ENCODE measurements around the gene PHPT1. TPM values are rescaled to one million over a fixed set of nuclear protein-coding genes. Genes with fewer than 3 reads are reported as not detected.
"Not testable (repeated sequence)": the region's sequence is repeated elsewhere in the genome, so short reads cannot be mapped to it uniquely, and the experiment has no call there.

PHPT1 gene
- total and polyA plus RNA-seq, 2 donors (not counting 1 experiment from before 2014, with no cell fraction given): 99.6 to 190 TPM

DNA sequence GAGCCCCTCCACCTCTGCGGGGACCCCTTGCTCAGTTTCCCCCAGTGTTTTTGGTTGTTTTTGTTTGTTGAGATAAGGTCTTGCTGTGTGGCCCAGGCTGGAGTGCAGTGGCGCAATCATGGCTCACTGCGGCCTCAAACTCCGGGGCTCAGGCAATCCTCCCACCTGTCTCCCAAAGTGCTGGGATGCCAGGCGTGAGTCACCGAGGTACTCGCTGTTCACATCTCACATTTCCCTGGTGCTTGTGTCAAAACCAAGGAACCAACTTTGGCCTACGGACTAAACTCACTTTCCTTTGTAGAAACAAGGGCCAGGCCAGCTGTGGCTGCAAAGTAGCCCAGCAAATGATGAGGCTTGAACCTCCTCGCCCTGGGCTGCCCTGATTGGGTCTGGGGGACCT is 16.6 kb upstream of the PHPT1 start:
- H3K27ac ChIP-seq (ENCODE audit: insufficient read depth, low read length): no peak overlapping the region
- no peaks in the 10 kb centered on the region for H3K4me1 ChIP-seq (ENCODE audit: control insufficient read depth, extremely low read depth, insufficient read depth, low read length)
- no peak overlapping the region for H3K4me3 ChIP-seq (replicated peaks in 1 of 4; ENCODE audit: control extremely low read depth in 1 of 4, insufficient read depth in 1 of 4, low read depth in 3 of 4, low read length in 4 of 4)
- H3K27me3 ChIP-seq (ENCODE audit: control insufficient read depth, insufficient read depth, low read length): no peaks in the 10 kb centered on the region
- no peaks in the 10 kb centered on the region for H4K20me1 ChIP-seq (ENCODE audit: control insufficient read depth, extremely low read depth, insufficient read depth, low read length)
- H3K36me3 ChIP-seq (ENCODE audit: control insufficient read depth, insufficient read depth, low read length): peaks cover 23% of the 10 kb centered on the region
- H2AFZ ChIP-seq (ENCODE audit: low read length): no peak overlapping the region
- H3K4me2 ChIP-seq (ENCODE audit: extremely low read depth, insufficient read depth, low read length): no peak overlapping the region
- H3K9ac ChIP-seq (ENCODE audit: insufficient read depth, low read length): no peak overlapping the region
- H3K9me3 ChIP-seq (ENCODE audit: control insufficient read depth, insufficient read depth, low read depth, low read length): no peaks in the 10 kb centered on the region
- H3K79me2 ChIP-seq (ENCODE audit: control insufficient read depth, insufficient read depth, low read length): no peaks in the 10 kb centered on the region
- TF ChIP-seq, protein P1, sequence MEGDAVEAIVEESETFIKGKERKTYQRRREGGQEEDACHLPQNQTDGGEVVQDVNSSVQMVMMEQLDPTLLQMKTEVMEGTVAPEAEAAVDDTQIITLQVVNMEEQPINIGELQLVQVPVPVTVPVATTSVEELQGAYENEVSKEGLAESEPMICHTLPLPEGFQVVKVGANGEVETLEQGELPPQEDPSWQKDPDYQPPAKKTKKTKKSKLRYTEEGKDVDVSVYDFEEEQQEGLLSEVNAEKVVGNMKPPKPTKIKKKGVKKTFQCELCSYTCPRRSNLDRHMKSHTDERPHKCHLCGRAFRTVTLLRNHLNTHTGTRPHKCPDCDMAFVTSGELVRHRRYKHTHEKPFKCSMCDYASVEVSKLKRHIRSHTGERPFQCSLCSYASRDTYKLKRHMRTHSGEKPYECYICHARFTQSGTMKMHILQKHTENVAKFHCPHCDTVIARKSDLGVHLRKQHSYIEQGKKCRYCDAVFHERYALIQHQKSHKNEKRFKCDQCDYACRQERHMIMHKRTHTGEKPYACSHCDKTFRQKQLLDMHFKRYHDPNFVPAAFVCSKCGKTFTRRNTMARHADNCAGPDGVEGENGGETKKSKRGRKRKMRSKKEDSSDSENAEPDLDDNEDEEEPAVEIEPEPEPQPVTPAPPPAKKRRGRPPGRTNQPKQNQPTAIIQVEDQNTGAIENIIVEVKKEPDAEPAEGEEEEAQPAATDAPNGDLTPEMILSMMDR (conservative IDR thresholded peaks at IDR 0.05 in 1 of 2, IDR thresholded peaks at IDR 0.05 in 1 of 2; ENCODE audit: low read depth in 1 of 2, low read length in 2 of 2): no peak
- no peak for TF ChIP-seq EZH2 (IDR thresholded peaks at IDR 0.05; ENCODE audit: low read length, missing control alignments)
- no peak for DNase-seq (ENCODE audit: low read depth in 2 of 2)

DNA sequence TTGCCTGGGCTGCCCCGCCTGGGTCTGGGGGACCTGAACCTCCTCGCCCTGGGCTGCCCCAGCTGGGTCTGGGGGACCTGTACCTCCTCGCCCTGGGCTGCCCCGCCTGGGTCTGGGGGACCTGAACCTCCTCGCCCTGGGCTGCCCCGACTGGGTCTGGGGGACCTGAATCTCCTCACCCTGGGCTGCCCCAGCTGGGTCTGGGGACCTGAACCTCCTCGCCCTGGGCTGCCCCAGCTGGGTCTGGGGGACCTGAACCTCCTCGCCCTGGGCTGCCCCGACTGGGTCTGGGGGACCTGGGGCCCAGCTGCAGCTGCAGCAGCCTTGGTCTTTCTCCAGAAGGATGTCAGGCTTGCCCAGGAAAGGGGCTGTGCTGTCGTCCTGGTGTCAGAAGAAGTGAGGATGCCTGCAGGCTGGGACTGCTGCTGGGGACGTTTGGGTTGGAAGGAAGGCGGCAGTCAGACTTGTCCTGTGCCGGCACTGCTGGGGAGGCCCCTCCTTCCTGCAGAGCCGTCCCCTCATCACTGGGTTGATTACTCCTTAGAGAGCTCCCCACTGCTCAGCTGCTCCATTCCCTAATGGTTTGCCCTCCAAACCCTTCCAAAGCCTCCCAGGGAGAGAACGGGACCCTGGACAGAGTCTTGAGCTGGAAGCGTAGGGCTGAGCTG is 15.7 kb upstream of the PHPT1 start:
- not testable (repeated sequence) for H3K27me3 ChIP-seq (ENCODE audit: control insufficient read depth, insufficient read depth, low read length); H3K9me3 ChIP-seq (ENCODE audit: control insufficient read depth, insufficient read depth, low read depth, low read length); DNase-seq (ENCODE audit: low read depth in 2 of 2); H3K4me1 ChIP-seq (ENCODE audit: control insufficient read depth, extremely low read depth, insufficient read depth, low read length); H4K20me1 ChIP-seq (ENCODE audit: control insufficient read depth, extremely low read depth, insufficient read depth, low read length); H3K27ac ChIP-seq (ENCODE audit: insufficient read depth, low read length); H3K79me2 ChIP-seq (ENCODE audit: control insufficient read depth, insufficient read depth, low read length); H3K9ac ChIP-seq (ENCODE audit: insufficient read depth, low read length); H3K4me3 ChIP-seq (replicated peaks in 1 of 4; ENCODE audit: control extremely low read depth in 1 of 4, insufficient read depth in 1 of 4, low read depth in 3 of 4, low read length in 4 of 4); H3K4me2 ChIP-seq (ENCODE audit: extremely low read depth, insufficient read depth, low read length); H2AFZ ChIP-seq (ENCODE audit: low read length)
- peaks cover 19% of the 10 kb centered on the region for H3K36me3 ChIP-seq (ENCODE audit: control insufficient read depth, insufficient read depth, low read length)

DNA sequence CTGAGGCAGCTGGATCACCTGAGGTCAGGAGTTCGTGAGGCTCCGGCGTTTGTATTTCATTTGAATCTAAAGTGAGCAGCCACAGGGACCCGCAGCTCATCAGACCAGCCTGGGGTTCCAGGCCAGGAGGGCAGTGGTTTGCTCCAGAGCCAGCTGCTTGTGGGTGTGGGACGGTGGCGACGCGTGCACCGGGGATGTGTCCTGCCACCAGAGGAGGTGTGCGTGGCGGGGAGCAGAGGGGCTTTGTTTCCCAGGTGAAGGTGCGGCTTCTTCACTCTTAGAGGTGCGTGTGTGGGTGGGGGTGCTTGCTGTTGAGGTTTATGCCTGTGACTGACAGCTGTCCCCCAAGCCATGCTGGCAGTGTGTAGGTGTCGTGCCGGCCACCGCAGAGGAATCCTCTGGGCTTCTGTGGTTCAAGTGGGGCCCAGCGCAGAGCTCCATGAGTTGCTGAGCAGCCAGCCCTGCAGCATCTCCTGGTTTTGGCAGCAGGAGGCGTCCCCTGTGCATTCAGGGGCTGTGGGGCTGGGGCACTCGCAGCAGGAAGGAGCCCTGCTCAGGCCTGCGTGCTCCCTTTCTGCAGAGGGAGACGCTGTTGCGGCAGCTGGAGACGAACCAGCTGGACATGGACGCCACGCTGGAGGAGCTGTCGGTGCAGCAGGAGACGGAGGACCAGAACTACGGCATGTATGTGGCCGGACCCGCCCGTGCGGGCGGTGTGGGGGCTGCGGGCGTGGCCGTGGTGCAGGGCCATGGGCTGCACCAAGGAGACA is 13.9 kb upstream of the PHPT1 start:
- peaks cover 19% of the 10 kb centered on the region for H3K36me3 ChIP-seq (ENCODE audit: control insufficient read depth, insufficient read depth, low read length)
- no peak overlapping the region for H3K9ac ChIP-seq (ENCODE audit: insufficient read depth, low read length)
- H3K4me3 ChIP-seq (replicated peaks in 1 of 4; ENCODE audit: control extremely low read depth in 1 of 4, insufficient read depth in 1 of 4, low read depth in 3 of 4, low read length in 4 of 4): no peak overlapping the region
- H3K79me2 ChIP-seq (ENCODE audit: control insufficient read depth, insufficient read depth, low read length): no peaks in the 10 kb centered on the region
- no peak overlapping the region for H2AFZ ChIP-seq (ENCODE audit: low read length)
- TF ChIP-seq EZH2 (IDR thresholded peaks at IDR 0.05; ENCODE audit: low read length, missing control alignments): no peak
- TF ChIP-seq, protein P1 (conservative IDR thresholded peaks at IDR 0.05 in 1 of 2, IDR thresholded peaks at IDR 0.05 in 1 of 2; ENCODE audit: low read depth in 1 of 2, low read length in 2 of 2): no peak
- no peaks in the 10 kb centered on the region for H3K4me1 ChIP-seq (ENCODE audit: control insufficient read depth, extremely low read depth, insufficient read depth, low read length)
- no peaks in the 10 kb centered on the region for H3K9me3 ChIP-seq (ENCODE audit: control insufficient read depth, insufficient read depth, low read depth, low read length)
- no peak for DNase-seq (ENCODE audit: low read depth in 2 of 2)
- H3K27me3 ChIP-seq (ENCODE audit: control insufficient read depth, insufficient read depth, low read length): no peaks in the 10 kb centered on the region
- no peaks in the 10 kb centered on the region for H4K20me1 ChIP-seq (ENCODE audit: control insufficient read depth, extremely low read depth, insufficient read depth, low read length)
- no peak overlapping the region for H3K27ac ChIP-seq (ENCODE audit: insufficient read depth, low read length)
- no peak overlapping the region for H3K4me2 ChIP-seq (ENCODE audit: extremely low read depth, insufficient read depth, low read length)
